Osteoblast (primary cell): ENCODE data around the gene RARB. TPM values are rescaled to one million over a fixed set of nuclear protein-coding genes. Genes with fewer than 3 reads are reported as not detected.
A peak's percentile ranks its signal among the peaks of the same experiment; 100 is the strongest.

Experiments
- DNase-seq: peaks from one replicate; pipeline ENCODE4 v3.0.0; 2011; ENCODE audit warnings: low spot score, mixed read lengths; ENCODE audit not compliant: insufficient read length; ENCODE audit errors: missing footprints
- H2AFZ ChIP-seq: 2 replicates; pipeline ENCODE4 v1.6.0; 2011; ENCODE audit warnings: mild to moderate bottlenecking, low read length
- H3K27ac ChIP-seq: 2 replicates; pipeline ENCODE4 v1.5.1; 2011; ENCODE audit warnings: mild to moderate bottlenecking, low read depth, low read length, moderate library complexity
- H3K27me3 ChIP-seq: 2 replicates; pipeline ENCODE4 v1.6.0; 2012; ENCODE audit warnings: mild to moderate bottlenecking, control low read depth, inconsistent platforms, low read length, moderate library complexity; ENCODE audit not compliant: insufficient read depth
- H3K36me3 ChIP-seq: 2 replicates; pipeline ENCODE4 v1.5.1; 2011; ENCODE audit warnings: mild to moderate bottlenecking, low read length, control low read depth, moderate library complexity; ENCODE audit not compliant: insufficient read depth
- H3K4me1 ChIP-seq: 2 replicates; pipeline ENCODE4 v1.5.1; 2011; ENCODE audit warnings: mild to moderate bottlenecking, low read length, control low read depth, moderate library complexity; ENCODE audit not compliant: insufficient read depth
- H3K4me2 ChIP-seq: 2 replicates; pipeline ENCODE4 v1.6.0; 2011; ENCODE audit warnings: mild to moderate bottlenecking, low read length; ENCODE audit not compliant: insufficient read depth
- H3K4me3 ChIP-seq: fragments of 200-600 bp; sonication (generic); 3 replicates; pipeline ENCODE4 v1.5.1; 2012; ENCODE audit warnings: mild to moderate bottlenecking, low read length, inconsistent platforms; ENCODE audit not compliant: insufficient read depth
- H3K79me2 ChIP-seq: 2 replicates; pipeline ENCODE4 v1.6.0; 2012; ENCODE audit warnings: mild to moderate bottlenecking, low read length, control low read depth, inconsistent platforms; ENCODE audit not compliant: insufficient read depth
- H3K9me3 ChIP-seq: 2 replicates; pipeline ENCODE4 v1.5.1; 2011; ENCODE audit warnings: low read depth, low read length, control low read depth
- H4K20me1 ChIP-seq: 2 replicates; pipeline ENCODE4 v1.6.0; 2012; ENCODE audit warnings: mild to moderate bottlenecking, low read length, control low read depth; ENCODE audit not compliant: insufficient read depth
- CTCF ChIP-seq: IDR thresholded peaks from 2 replicates; pipeline ENCODE4 v1.5.1; 2011; ENCODE audit warnings: mild to moderate bottlenecking, low read depth, low read length, moderate library complexity; ENCODE audit errors: extremely low read depth
- total RNA-seq: library from RNA; depleted of rRNA; stranded (reverse); fragments of >200 nt; gene quantifications from 2 replicates; pipeline ENCODE4 v1.2.3, GENCODE V29; 2012

The RARB gene
- total RNA-seq, 1 donor = 7.6 TPM

- DNase-seq = no peak
- Histone ChIP-seq H3K4me1 (peaks cover 30% of the 10 kb centered on the region), H3K79me2 (no peaks in the 10 kb centered on the region), H3K9me3 (no peaks in the 10 kb centered on the region), H2AFZ (no peak overlapping the region), H3K27ac (peak overlapping the region; percentile 20), H4K20me1 (no peaks in the 10 kb centered on the region), H3K4me3 (no peak overlapping the region), H3K27me3 (no peaks in the 10 kb centered on the region), H3K36me3 (no peaks in the 10 kb centered on the region), H3K4me2 (no peak overlapping the region)
- no peak for TF ChIP-seq CTCF
Observed at GRCh38 chr3:25589783-25590258, 161.8 kb downstream of the RARB start.

- Histone ChIP-seq H3K36me3 (peaks cover 14% of the 10 kb centered on the region), H3K27me3 (no peaks in the 10 kb centered on the region), H3K4me2 (peak overlapping the region; percentile 49), H2AFZ (peak overlapping the region; percentile 38), H3K4me1 (peaks cover 23% of the 10 kb centered on the region), H3K9me3 (no peaks in the 10 kb centered on the region), H3K4me3 (no peak overlapping the region), H3K79me2 (no peaks in the 10 kb centered on the region), H4K20me1 (no peaks in the 10 kb centered on the region), H3K27ac (peak overlapping the region; percentile 78)
- TF ChIP-seq CTCF = peak; percentile 66
- no peak for DNase-seq
Observed at GRCh38 chr3:25592510-25592968, 164.5 kb downstream of the RARB start.

- no peaks in the 10 kb centered on the region for H3K9me3 ChIP-seq
- peaks cover 23% of the 10 kb centered on the region for H3K4me1 ChIP-seq
- no peak for DNase-seq
- no peak overlapping the region for H3K4me3 ChIP-seq
- H3K79me2 ChIP-seq = no peaks in the 10 kb centered on the region
- H3K27ac ChIP-seq = peak overlapping the region; percentile 78
- no peak for TF ChIP-seq CTCF
- no peaks in the 10 kb centered on the region for H3K27me3 ChIP-seq
- no peak overlapping the region for H2AFZ ChIP-seq
- peaks cover 19% of the 10 kb centered on the region for H3K36me3 ChIP-seq
- peak overlapping the region; percentile 49 for H3K4me2 ChIP-seq
- H4K20me1 ChIP-seq = no peaks in the 10 kb centered on the region
Observed at GRCh38 chr3:25593001-25593400, 164.9 kb downstream of the RARB start.

GRCh38 chr3:25594007-25594502 is 166.0 kb downstream of the RARB start:
- H4K20me1 ChIP-seq = no peaks in the 10 kb centered on the region

More at GRCh38 chr3:25594007-25594502, 166.0 kb downstream of the RARB start:
- H3K4me1 ChIP-seq = peaks cover 19% of the 10 kb centered on the region
- H2AFZ ChIP-seq = no peak overlapping the region
- H3K9me3 ChIP-seq = no peaks in the 10 kb centered on the region
- no peaks in the 10 kb centered on the region for H3K27me3 ChIP-seq
- H3K27ac ChIP-seq = no peak overlapping the region
- no peak for DNase-seq
- peaks cover 28% of the 10 kb centered on the region for H3K36me3 ChIP-seq
- no peak overlapping the region for H3K4me3 ChIP-seq
- H3K79me2 ChIP-seq = no peaks in the 10 kb centered on the region
- no peak overlapping the region for H3K4me2 ChIP-seq
- peak; percentile 91 for TF ChIP-seq CTCF
